ENCODE data around the gene NAGLU.

NAGLU gene

GRCh38 chr17:42585353-42585752 is 49.3 kb downstream of the NAGLU start:
- no peak for TF ChIP-seq CTCF (IDR thresholded peaks at IDR 0.05; ENCODE audit: low read depth, low read length)
- no peak overlapping the region for H3K4me3 ChIP-seq (ENCODE audit: low read depth, low read length)

GRCh38 chr17:42586514-42587230 is 50.6 kb downstream of the NAGLU start:
- no peak overlapping the region for H3K4me3 ChIP-seq (ENCODE audit: low read depth, low read length)
- TF ChIP-seq CTCF (IDR thresholded peaks at IDR 0.05; ENCODE audit: low read depth, low read length): no peak

GRCh38 chr17:42590886-42591285 is 54.8 kb downstream of the NAGLU start:
- TF ChIP-seq CTCF (IDR thresholded peaks at IDR 0.05; ENCODE audit: low read depth, low read length): no peak

GRCh38 chr17:42591411-42591810 is 55.4 kb downstream of the NAGLU start:
- no peak for TF ChIP-seq CTCF (IDR thresholded peaks at IDR 0.05; ENCODE audit: low read depth, low read length)
- no peak overlapping the region for H3K4me3 ChIP-seq (ENCODE audit: low read depth, low read length)

More at GRCh38 chr17:42590886-42591285, 54.8 kb downstream of the NAGLU start:
- H3K4me3 ChIP-seq (ENCODE audit: low read depth, low read length): no peak overlapping the region
